Ovary (tissue), 9 donors: ENCODE data around the gene SLC39A3. TPM values are rescaled to one million over a fixed set of nuclear protein-coding genes. Genes with fewer than 3 reads are reported as not detected.

ENCODE experiments used
- DNase-seq, 5 donors: peaks; one replicate each; pipeline ENCODE4 v3.0.0-alpha.2; 2019 to 2020
- H3K27ac ChIP-seq, 2 donors: fragments of 200-600 bp; one replicate each; pipeline versions ENCODE4 v1.5.1 to v1.8.0; 2019 to 2022
- H3K27me3 ChIP-seq: fragments of 200-600 bp; one replicate; pipeline ENCODE4 v1.8.0; 2022
- H3K36me3 ChIP-seq: fragments of 200-600 bp; sonication (generic); one replicate; pipeline ENCODE4 v1.5.1; 2019
- H3K4me1 ChIP-seq: one replicate; pipeline ENCODE4 v1.8.1; 2013; ENCODE audit warnings: mild to moderate bottlenecking, moderate library complexity; ENCODE audit not compliant: insufficient read depth
- H3K4me3 ChIP-seq: fragments of 200-600 bp; sonication (generic); one replicate; pipeline ENCODE4 v1.5.1; 2017
- H3K9me3 ChIP-seq, 2 donors: fragments of 200-600 bp in 1 of 2; sonication (generic) in 1 of 2; one replicate each; pipeline versions ENCODE4 v1.5.1 to v1.8.1; 2013 to 2019; ENCODE audit warnings: mild to moderate bottlenecking in 1 of 2, moderate library complexity in 1 of 2
- EP300 ChIP-seq: sonication (generic); formaldehyde crosslinking; IDR thresholded peaks from one replicate; pipeline ENCODE4 v1.6.1; 2017; ENCODE audit warnings: antibody characterized with exemption
- POLR2A ChIP-seq: fragments of 450-650 bp; IDR thresholded peaks from one replicate; pipeline ENCODE4 v1.6.1; 2017; ENCODE audit warnings: antibody characterized with exemption, mild to moderate bottlenecking, moderate library complexity
- WGBS, 3 donors: extraction: QIAGEN DNeasy Blood & Tissue Kit in 1 of 3; methylation state at CpG; one replicate each; pipeline versions ENCODE4 v1.1.5 to v1.1.7; 2013 to 2017; 5-methylcytosine and 5-hydroxymethylcytosine counted together
- intact Hi-C, 4 donors: fragments of 100-400 bp; cut with DNase I; formaldehyde crosslinking; loops; one replicate each; pipeline versions ENCODE4 v1.11.0 to v1.15.1; 2022 to 2023
- polyA plus RNA-seq, 2 donors: library from polyadenylated mRNA; stranded (reverse); fragments of 200-250 nt in 1 of 2; fragments of 350-450 nt in 1 of 2; fragmentation: Illumina TruSeq in 1 of 2; extraction: RNeasy Lipid Tissue Mini Kit (QIAGEN cat#74804) in 1 of 2; gene quantifications; one replicate each; pipeline ENCODE4 v1.2.3, GENCODE V29; 2013 to 2014
- total RNA-seq, 7 donors: library from RNA; depleted of rRNA in 2 of 7; stranded (reverse); fragments of >200 nt in 2 of 7; fragmentation: NEBNext Ultra II Directional in 3 of 7; extraction: Animal tissue kit (Norgen Biotek cat#: 25700) in 3 of 7; gene quantifications; one replicate each; pipeline versions ENCODE4 v1.1.0 to v1.2.4, GENCODE V29; 2016 to 2023
- TF ChIP-seq, protein P1 (sequence below), 3 donors: fragments of 450-650 bp in 2 of 3; fragments of 200-600 bp in 1 of 3; IDR thresholded peaks; one replicate each; pipeline versions ENCODE4 v1.5.1 to v1.8.0; 2016 to 2022; ENCODE audit warnings: antibody characterized with exemption in 3 of 3, mild to moderate bottlenecking in 1 of 3
- donor health status: DM: no; HTN: no; CAD: no; lungs with moderate emphysema.
- donor health status: DM: no; HTN: no; CAD: no.
- donor health status: Bipolar disorder and iron deficiency.
- donor health status: DM: yes; HTN: yes; CAD: no.
- donor health status: DM: no; HTN: no; CAD: no.
- donor health status: DM: yes; HTN: yes; CAD: no.

Gene SLC39A3
- total and polyA plus RNA-seq, 9 donors = 11.6 to 40.2 (median 18.2) TPM

DNA sequence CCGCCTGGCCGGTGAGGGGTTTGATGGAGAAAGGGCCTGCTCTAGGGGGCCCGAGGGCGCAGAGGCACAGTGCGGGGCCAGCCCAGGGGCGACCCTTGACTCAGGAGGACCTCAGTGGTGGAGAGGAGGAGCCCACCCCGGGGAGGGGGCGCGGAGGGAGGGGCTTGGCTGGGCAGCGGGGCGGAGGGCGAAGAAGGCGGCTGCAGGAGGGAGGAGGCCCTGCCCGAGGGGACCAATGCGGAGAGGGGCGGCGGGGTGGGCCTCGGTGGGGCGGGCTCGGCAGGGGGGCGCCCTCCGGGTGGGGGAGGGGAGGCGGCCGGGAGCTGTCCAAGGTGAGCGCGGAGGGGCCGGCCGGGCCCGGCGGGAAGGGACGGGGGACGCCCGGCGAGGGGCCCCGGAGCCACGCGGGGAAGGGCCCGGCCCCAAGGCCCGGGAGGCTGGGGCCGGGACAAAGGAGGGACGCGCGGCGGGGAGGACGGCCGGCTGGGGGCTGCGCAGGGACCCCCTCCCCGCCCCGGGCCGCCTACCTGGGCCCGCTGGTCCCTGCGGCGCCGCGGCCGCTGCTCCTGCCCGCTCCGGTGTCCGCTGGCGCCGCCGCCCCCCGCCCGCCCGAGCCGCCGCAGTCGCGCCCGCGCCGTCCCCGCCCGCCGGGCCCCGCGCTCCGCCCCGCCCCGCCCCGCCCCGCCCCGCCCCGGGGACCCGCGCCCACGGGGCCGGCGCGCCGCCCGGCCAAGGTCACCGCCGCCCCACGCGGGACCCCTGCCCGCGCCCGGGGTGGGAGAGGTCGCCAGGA is 18.8 kb downstream of the SLC39A3 start, which contains the start of gene DIRAS1:
Gene DIRAS1 (minus strand): TSS at position 596 of the 793 bp plus-strand sequence. CDS start 3,566 bp downstream, outside the sequence.
- peak in 1 of 5 donors; percentile 51 for DNase-seq
- Histone ChIP-seq H3K9me3 (no peaks in the 10 kb centered on the region), H3K27ac (no peak within 1 kb of the TSS), H3K36me3 (no peaks in the 10 kb centered on the region), H3K4me1 (peaks cover 14% of the 10 kb centered on the region), H3K27me3 (no peaks in the 10 kb centered on the region), H3K4me3 (peak within 1 kb of the TSS; percentile 39)
- intact Hi-C loops = loop anchor here in 1 of 4 donors (10.0 kb wide), 1 partner anchor 66 kb away; no protein-coding TSS in a partner anchor
- TF ChIP-seq, protein P1, sequence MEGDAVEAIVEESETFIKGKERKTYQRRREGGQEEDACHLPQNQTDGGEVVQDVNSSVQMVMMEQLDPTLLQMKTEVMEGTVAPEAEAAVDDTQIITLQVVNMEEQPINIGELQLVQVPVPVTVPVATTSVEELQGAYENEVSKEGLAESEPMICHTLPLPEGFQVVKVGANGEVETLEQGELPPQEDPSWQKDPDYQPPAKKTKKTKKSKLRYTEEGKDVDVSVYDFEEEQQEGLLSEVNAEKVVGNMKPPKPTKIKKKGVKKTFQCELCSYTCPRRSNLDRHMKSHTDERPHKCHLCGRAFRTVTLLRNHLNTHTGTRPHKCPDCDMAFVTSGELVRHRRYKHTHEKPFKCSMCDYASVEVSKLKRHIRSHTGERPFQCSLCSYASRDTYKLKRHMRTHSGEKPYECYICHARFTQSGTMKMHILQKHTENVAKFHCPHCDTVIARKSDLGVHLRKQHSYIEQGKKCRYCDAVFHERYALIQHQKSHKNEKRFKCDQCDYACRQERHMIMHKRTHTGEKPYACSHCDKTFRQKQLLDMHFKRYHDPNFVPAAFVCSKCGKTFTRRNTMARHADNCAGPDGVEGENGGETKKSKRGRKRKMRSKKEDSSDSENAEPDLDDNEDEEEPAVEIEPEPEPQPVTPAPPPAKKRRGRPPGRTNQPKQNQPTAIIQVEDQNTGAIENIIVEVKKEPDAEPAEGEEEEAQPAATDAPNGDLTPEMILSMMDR (IDR thresholded peaks at IDR 0.05) = no peak
- TF ChIP-seq EP300 = no peak
- TF ChIP-seq POLR2A = no peak
- WGBS, 3 donors = 1 to 5% (median 3%) methylated on average over 13 to 92 of the region's 100 CpGs

DNA sequence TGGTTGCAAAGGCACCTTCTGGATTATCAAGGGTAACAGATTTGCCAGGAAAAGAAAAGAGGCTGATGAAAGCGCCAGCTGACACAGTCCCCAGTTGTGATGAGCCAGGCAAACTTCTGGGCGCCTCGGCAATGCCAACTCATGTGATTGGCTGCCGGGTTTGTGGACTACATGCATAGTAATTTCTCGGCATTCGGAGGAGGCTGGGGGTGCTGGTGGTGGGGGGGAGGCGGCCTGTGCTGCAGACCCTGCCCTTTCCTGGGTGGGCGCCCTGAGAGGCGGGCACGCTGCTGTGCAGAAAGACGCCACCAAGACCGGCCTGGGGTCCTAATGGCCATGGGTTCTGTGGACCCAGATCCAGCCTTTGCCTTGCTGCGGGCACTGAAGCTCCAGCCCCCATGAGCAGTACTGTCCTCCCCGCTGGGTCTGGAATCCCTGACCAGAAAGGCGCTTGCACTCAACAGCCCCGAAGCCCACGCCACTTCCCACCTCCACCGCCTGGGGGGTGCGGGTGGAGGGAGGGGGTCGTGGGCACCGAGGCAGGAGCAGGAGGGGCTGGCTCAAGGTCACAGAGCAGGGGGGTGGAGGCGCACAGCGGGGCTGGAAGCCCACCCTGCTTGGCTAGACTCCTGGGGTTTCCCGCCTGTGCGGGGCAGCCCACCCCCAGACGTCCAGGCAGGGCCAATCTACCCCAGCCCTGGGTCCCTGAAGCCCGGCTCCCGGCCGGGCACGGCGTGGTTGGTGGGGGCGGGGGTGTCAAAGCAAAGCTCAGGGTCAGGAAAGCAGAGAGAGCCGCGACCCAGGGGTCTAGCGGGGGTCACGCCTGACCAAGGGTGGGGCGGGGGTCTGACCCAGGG is 19.7 kb downstream of the SLC39A3 start:
- Histone ChIP-seq H3K4me1 (peaks cover 14% of the 10 kb centered on the region), H3K36me3 (no peaks in the 10 kb centered on the region), H3K4me3 (peak overlapping the region; percentile 26), H3K27ac (no peak overlapping the region), H3K27me3 (no peaks in the 10 kb centered on the region), H3K9me3 (no peaks in the 10 kb centered on the region)
- 15 to 21% (median 20%) methylated on average over 37 of the region's 37 CpGs for WGBS, 3 donors
- TF ChIP-seq, protein P1 (IDR thresholded peaks at IDR 0.05) = no peak
- TF ChIP-seq EP300 (no peak), POLR2A (no peak)
- intact Hi-C loops = loop anchor here in 1 of 4 donors (10.0 kb wide), 1 partner anchor 65 kb away; no protein-coding TSS in a partner anchor
- peak in 1 of 5 donors; percentile 41 for DNase-seq

DNA sequence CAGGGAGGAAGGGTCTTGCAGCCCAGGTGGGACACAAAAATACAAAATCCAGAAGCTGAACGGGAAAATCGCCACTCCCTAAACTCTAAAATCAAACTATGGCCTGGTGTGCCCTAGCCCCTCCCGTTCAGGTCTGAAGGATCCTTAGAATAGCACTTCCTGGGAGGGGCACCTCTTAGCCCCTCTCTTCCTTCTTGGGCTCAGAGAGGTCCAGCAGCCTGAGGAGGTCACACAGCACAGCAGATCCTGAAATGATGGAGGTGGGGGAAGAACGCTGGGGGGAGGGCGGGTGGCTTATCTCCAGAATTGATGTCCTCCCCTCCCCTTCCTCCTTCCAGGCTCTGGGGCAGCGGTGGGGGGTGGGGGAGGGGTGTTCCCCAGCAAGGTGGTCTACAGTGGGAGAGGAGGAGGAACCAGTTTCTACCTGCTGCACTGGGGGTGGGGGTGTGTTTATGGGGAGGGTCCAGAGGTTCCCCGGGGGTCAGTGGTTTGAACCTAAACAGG is 20.5 kb downstream of the SLC39A3 start:
- no peaks in the 10 kb centered on the region for H3K9me3 ChIP-seq
- H3K27me3 ChIP-seq = no peaks in the 10 kb centered on the region
- WGBS, 3 donors = 59 to 63% (median 59%) methylated on average over 6 to 7 of the region's 7 CpGs
- DNase-seq = no peak
- intact Hi-C loops = no loop called here
- H3K27ac ChIP-seq = no peak overlapping the region
- TF ChIP-seq, protein P1 (IDR thresholded peaks at IDR 0.05) = no peak
- no peak for TF ChIP-seq EP300
- TF ChIP-seq POLR2A = no peak
- H3K36me3 ChIP-seq = no peaks in the 10 kb centered on the region
- no peak overlapping the region for H3K4me3 ChIP-seq
- H3K4me1 ChIP-seq = peaks cover 14% of the 10 kb centered on the region
